ENCODE measurements around the gene MYO1G. TPM values are rescaled to one million over a fixed set of nuclear protein-coding genes. Genes with fewer than 3 reads are reported as not detected.

Gene MYO1G
- polyA plus RNA-seq, 1 of the 3 experiments (the other 2 are of a cell fraction), result 0.05 TPM

DNA sequence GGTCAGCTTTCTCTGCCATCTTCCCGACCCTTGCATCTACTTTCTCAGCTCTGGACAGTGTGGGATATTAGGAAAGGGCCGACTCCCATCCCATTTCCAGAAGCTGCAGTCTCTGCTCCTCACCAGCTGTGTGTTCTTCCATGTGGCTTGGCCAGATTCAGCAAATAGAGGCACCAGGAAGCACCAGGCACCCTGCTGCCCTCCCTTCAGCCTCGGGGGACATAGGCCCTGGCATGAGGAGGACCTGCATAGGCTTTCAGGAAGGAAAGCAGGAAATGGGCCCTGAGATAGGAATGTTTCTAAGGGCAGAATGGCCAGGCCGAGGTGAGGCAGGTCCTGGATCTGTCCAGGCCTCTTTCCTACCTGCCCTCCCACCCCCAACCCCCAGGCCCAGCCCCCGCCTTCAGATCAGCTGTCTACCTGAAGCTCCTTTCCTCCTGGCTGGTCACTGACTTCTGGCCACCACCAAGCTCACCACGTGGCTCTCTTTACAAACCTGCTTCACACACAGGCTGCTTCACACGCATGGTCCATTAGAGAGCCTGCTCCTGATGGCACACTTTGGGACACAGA is 66.0 kb downstream of the MYO1G start (continued):
- TF ChIP-seq SIN3A (IDR thresholded peaks at IDR 0.05; ENCODE audit: borderline replicate concordance, low read depth, low read length), result no peak
- no peak for TF ChIP-seq TEAD4 (IDR thresholded peaks at IDR 0.05; ENCODE audit: borderline replicate concordance, insufficient read depth)
- no peak for TF ChIP-seq ELF1 (IDR thresholded peaks at IDR 0.05)
- TF ChIP-seq, protein P1, sequence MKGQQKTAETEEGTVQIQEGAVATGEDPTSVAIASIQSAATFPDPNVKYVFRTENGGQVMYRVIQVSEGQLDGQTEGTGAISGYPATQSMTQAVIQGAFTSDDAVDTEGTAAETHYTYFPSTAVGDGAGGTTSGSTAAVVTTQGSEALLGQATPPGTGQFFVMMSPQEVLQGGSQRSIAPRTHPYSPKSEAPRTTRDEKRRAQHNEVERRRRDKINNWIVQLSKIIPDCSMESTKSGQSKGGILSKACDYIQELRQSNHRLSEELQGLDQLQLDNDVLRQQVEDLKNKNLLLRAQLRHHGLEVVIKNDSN (IDR thresholded peaks at IDR 0.05; ENCODE audit: borderline replicate concordance, low read depth), result no peak
- no peak for TF ChIP-seq RAD21 (IDR thresholded peaks at IDR 0.05; ENCODE audit: low read length)
- TF ChIP-seq, protein P2, sequence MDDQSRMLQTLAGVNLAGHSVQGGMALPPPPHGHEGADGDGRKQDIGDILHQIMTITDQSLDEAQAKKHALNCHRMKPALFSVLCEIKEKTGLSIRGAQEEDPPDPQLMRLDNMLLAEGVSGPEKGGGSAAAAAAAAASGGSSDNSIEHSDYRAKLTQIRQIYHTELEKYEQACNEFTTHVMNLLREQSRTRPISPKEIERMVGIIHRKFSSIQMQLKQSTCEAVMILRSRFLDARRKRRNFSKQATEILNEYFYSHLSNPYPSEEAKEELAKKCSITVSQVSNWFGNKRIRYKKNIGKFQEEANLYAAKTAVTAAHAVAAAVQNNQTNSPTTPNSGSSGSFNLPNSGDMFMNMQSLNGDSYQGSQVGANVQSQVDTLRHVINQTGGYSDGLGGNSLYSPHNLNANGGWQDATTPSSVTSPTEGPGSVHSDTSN (IDR thresholded peaks at IDR 0.05), result no peak
- no peak for TF ChIP-seq RFX5 (IDR thresholded peaks at IDR 0.05; ENCODE audit: low read length)
- TF ChIP-seq GATA2 (CRISPR knock-in tag; IDR thresholded peaks at IDR 0.05), result no peak
- TF ChIP-seq GABPA (IDR thresholded peaks at IDR 0.05; ENCODE audit: low read depth), result no peak
- TF ChIP-seq NRF1 (IDR thresholded peaks at IDR 0.05; ENCODE audit: low read depth, low read length), result no peak

Other genes starting within 250 kb of the MYO1G start
- 17.8 and 18.1 TPM in 2 replicates for gene ZMIZ2, start 230.2 kb downstream of the MYO1G start, polyA plus RNA-seq (2012; rRNA removed)
- 6,239 and 6,267 TPM in 2 replicates for gene PPIA, start 182.3 kb downstream of the MYO1G start, polyA plus RNA-seq (2012; rRNA removed)
- gene H2AZ2, start 130.9 kb downstream of the MYO1G start, polyA plus RNA-seq (2012; rRNA removed), result 207 and 389 TPM in 2 replicates
- gene PURB, start 93.5 kb downstream of the MYO1G start, polyA plus RNA-seq (2012; rRNA removed), result 4.1 and 4.8 TPM in 2 replicates
- gene CCM2, start 21.2 kb upstream of the MYO1G start, polyA plus RNA-seq (2012; rRNA removed), result 65.6 and 83.2 TPM in 2 replicates
- 1.5 and 2.8 TPM in 2 replicates for gene NACAD, start 110.0 kb upstream of the MYO1G start, polyA plus RNA-seq (2012; rRNA removed)
- gene TBRG4, start 132.7 kb upstream of the MYO1G start, polyA plus RNA-seq (2012; rRNA removed), result 76.2 and 89.4 TPM in 2 replicates
- not detected in 2 replicates for gene RAMP3, start 178.8 kb upstream of the MYO1G start, polyA plus RNA-seq (2012; rRNA removed)